ENCODE results near the gene PLSCR1. TPM values are rescaled to one million over a fixed set of nuclear protein-coding genes. Genes with fewer than 3 reads are reported as not detected.

PLSCR1 gene
- total and polyA plus RNA-seq, 10 donors = 42.4 to 267 (median 179) TPM

DNA sequence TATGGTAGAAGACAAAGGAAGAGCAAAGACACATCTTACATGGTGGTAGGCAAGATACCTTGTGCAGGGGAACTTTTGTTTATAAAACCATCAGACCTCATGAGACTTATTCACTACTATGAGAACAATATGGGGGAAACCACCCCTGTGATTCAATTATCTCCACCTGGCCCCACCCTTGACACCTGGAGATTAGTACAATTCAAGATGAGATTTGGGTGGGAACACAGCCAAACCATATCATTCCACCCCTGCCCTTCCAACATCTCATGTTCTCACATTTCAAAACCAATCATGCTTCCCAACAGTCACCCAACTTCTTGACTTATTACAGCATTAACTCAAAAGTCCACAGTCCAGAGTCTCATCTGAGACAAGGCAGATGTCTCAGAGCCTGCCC lies 21.7 kb upstream of the PLSCR1 start:
- TF ChIP-seq POLR2AphosphoS5 (IDR thresholded peaks at IDR 0.05) (no peak), POLR2A (IDR thresholded peaks at IDR 0.05) (no peak)
- TF ChIP-seq, protein P1, sequence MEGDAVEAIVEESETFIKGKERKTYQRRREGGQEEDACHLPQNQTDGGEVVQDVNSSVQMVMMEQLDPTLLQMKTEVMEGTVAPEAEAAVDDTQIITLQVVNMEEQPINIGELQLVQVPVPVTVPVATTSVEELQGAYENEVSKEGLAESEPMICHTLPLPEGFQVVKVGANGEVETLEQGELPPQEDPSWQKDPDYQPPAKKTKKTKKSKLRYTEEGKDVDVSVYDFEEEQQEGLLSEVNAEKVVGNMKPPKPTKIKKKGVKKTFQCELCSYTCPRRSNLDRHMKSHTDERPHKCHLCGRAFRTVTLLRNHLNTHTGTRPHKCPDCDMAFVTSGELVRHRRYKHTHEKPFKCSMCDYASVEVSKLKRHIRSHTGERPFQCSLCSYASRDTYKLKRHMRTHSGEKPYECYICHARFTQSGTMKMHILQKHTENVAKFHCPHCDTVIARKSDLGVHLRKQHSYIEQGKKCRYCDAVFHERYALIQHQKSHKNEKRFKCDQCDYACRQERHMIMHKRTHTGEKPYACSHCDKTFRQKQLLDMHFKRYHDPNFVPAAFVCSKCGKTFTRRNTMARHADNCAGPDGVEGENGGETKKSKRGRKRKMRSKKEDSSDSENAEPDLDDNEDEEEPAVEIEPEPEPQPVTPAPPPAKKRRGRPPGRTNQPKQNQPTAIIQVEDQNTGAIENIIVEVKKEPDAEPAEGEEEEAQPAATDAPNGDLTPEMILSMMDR (IDR thresholded peaks at IDR 0.05 in 8 of 11, conservative IDR thresholded peaks at IDR 0.05 in 3 of 11) = no peak
- Histone ChIP-seq H3K4me1 (no peaks in the 10 kb centered on the region), H3K9me3 (no peaks in the 10 kb centered on the region)

DNA sequence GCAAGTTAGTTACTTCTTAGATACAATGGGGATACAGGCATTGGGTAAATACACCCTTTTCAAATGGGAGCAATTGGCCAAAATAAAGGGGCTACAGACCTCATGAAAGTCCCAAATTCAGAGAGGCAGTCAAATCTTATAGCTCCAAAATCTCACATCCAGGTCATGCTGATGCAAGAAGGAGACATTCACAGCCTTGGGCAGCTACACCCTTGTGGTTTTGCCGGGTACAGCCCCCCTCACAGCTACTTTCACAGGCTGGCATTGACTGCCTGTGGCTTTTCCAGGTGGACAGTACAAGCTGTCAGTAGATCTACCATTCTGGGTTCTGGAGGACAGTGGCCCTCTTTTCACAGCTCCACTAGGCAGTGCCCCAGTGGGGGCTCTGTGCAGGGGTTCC lies 17.5 kb upstream of the PLSCR1 start:
- no peak for DNase-seq
- peaks cover 0 to 15% (median 0%) of the 10 kb centered on the region in 6 donors for H3K4me1 ChIP-seq
- H3K9me3 ChIP-seq = no peaks in the 10 kb centered on the region
- no peaks in the 10 kb centered on the region for H3K27me3 ChIP-seq (replicated peaks in 1 of 7)
- 53 to 89% (median 70%) methylated on average over 1 of the region's 1 CpG for WGBS, 5 donors
- no peak overlapping the region for H3K4me3 ChIP-seq
- no peak overlapping the region for H3K27ac ChIP-seq
- TF ChIP-seq POLR2AphosphoS5 (IDR thresholded peaks at IDR 0.05) (no peak), POLR2A (IDR thresholded peaks at IDR 0.05) (no peak)
- TF ChIP-seq, protein P1 (IDR thresholded peaks at IDR 0.05 in 8 of 11, conservative IDR thresholded peaks at IDR 0.05 in 3 of 11) = no peak
- no peaks in the 10 kb centered on the region for H3K36me3 ChIP-seq
- intact Hi-C loops (cut with DNase I; ENCODE audit: low total_unique reads) = no loop called here

More for the DNA sequence above, 21.7 kb upstream of the PLSCR1 start:
- intact Hi-C loops (cut with DNase I; ENCODE audit: low total_unique reads) = no loop called here
- Histone ChIP-seq H3K36me3 (no peaks in the 10 kb centered on the region), H3K27ac (no peak overlapping the region), H3K27me3 (replicated peaks in 1 of 7) (no peaks in the 10 kb centered on the region), H3K4me3 (no peak overlapping the region)
- DNase-seq = no peak

DNA sequence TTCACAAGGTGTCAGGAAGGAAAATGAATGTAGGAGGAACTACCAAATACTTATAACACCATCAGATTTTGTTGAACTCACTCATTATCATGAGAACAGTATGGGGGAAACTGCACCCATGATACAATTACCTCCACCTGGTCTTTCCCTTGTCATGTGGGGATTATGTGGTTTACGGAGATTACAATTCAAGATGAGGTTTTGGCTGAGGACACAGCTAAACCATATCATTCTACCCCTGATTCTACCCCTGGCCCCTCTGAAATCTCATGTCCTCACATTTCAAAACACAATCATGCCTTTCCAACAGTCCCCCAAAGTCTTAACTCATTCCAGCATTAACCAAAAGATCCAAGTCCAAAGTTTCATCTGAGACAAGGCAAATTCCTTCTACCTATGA lies 17.1 kb upstream of the PLSCR1 start:
- no peaks in the 10 kb centered on the region for H3K36me3 ChIP-seq
- no peak overlapping the region for H3K4me3 ChIP-seq
- WGBS, 5 donors = 91 to 97% (median 95%) methylated on average over 1 of the region's 1 CpG
- intact Hi-C loops (cut with DNase I; ENCODE audit: low total_unique reads) = no loop called here
- H3K4me1 ChIP-seq = peaks cover 0 to 15% (median 0%) of the 10 kb centered on the region in 6 donors
- H3K27ac ChIP-seq = no peak overlapping the region
- no peaks in the 10 kb centered on the region for H3K27me3 ChIP-seq (replicated peaks in 1 of 7)
- DNase-seq = no peak
- no peak for TF ChIP-seq POLR2AphosphoS5 (IDR thresholded peaks at IDR 0.05)
- TF ChIP-seq, protein P1 (IDR thresholded peaks at IDR 0.05 in 8 of 11, conservative IDR thresholded peaks at IDR 0.05 in 3 of 11) = no peak
- no peak for TF ChIP-seq POLR2A (IDR thresholded peaks at IDR 0.05)
- no peaks in the 10 kb centered on the region for H3K9me3 ChIP-seq

DNA sequence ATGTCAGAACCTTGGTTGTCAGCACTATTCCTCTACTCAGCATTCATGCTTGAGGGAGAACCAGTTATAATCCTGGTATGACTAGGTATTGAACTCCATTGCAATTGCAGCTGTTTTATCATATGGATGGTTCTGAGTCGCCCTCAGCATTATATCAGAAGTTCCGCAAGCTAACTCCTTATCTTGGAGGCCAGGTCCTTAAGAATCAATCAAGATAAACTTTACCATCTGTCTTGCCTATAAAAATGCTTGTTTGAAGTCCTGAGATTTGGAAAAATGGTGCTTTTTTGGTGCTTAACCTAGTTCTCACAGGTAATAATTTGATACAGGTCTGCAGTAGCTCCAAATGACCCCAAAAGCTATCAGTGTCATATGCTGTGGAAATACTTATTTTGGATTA lies 16.3 kb upstream of the PLSCR1 start:
- WGBS, 5 donors = 89 to 97% (median 95%) methylated on average over 2 of the region's 2 CpGs
- intact Hi-C loops (cut with DNase I; ENCODE audit: low total_unique reads) = no loop called here

More for the DNA sequence above, 16.3 kb upstream of the PLSCR1 start:
- Histone ChIP-seq H3K27ac (no peak overlapping the region), H3K4me1 (peaks cover 0 to 15% (median 0%) of the 10 kb centered on the region in 6 donors), H3K36me3 (no peaks in the 10 kb centered on the region), H3K27me3 (replicated peaks in 1 of 7) (no peaks in the 10 kb centered on the region), H3K4me3 (no peak overlapping the region), H3K9me3 (no peaks in the 10 kb centered on the region)
- DNase-seq = no peak
- TF ChIP-seq, protein P1 (IDR thresholded peaks at IDR 0.05 in 8 of 11, conservative IDR thresholded peaks at IDR 0.05 in 3 of 11) = no peak
- TF ChIP-seq POLR2AphosphoS5 (IDR thresholded peaks at IDR 0.05) = no peak
- no peak for TF ChIP-seq POLR2A (IDR thresholded peaks at IDR 0.05)
